K562 (cell line): ENCODE data around the gene KDM4F.

Source experiments
- CTCF ChIP-seq, 3 experiments: IDR thresholded peaks in 2 of 3; conservative IDR thresholded peaks in 1 of 3; 2 replicates each; pipeline ENCODE4 v1.5.1; 2011 to 2012; ENCODE audit warnings: low read length in 3 of 3, mild to moderate bottlenecking in 3 of 3, control low read depth in 2 of 3, improper control_type of control experiment in 1 of 3, inconsistent platforms in 1 of 3, low read depth in 1 of 3, mixed read lengths in 1 of 3, moderate library complexity in 1 of 3; ENCODE audit not compliant: insufficient read depth in 2 of 3
- ERF ChIP-seq: fragments of 450-650 bp; formaldehyde crosslinking; IDR thresholded peaks from 2 replicates; pipeline ENCODE4 v1.4.0; 2020; ENCODE audit warnings: mild to moderate bottlenecking, mixed read lengths
- KDM2B ChIP-seq: fragments of 250-450 bp; sonication (Bioruptor Pico); IDR thresholded peaks from 2 replicates; pipeline ENCODE4 v1.8.0; 2021; ENCODE audit warnings: mild to moderate bottlenecking, moderate library complexity
- MLLT1 ChIP-seq, 2 experiments: fragments of 450-650 bp; IDR thresholded peaks; 2 replicates each; pipeline ENCODE4 v1.6.1; 2016
- NBN ChIP-seq: fragments of 450-650 bp; IDR thresholded peaks from 2 replicates; pipeline ENCODE4 v1.6.1; 2016; ENCODE audit warnings: low read depth, mild to moderate bottlenecking
- SIN3A ChIP-seq, 2 experiments: fragments of 150-350 bp in 1 of 2; IDR thresholded peaks; 2 replicates each; pipeline ENCODE4 v1.6.1; 2011 to 2016; ENCODE audit warnings: borderline replicate concordance in 2 of 2, low read depth in 2 of 2, low read length in 2 of 2, mild to moderate bottlenecking in 2 of 2, moderate library complexity in 2 of 2; ENCODE audit not compliant: control insufficient read depth in 1 of 2
- SMAD4 ChIP-seq: fragments of 250-450 bp; sonication (Bioruptor Pico); conservative IDR thresholded peaks from 2 replicates; pipeline ENCODE4 v1.8.0; 2021; ENCODE audit warnings: inconsistent platforms, mild to moderate bottlenecking, moderate library complexity
- SNIP1 ChIP-seq: fragments of 450-650 bp; IDR thresholded peaks from 2 replicates; pipeline ENCODE4 v1.7.1; 2017; ENCODE audit warnings: low read depth, mild to moderate bottlenecking
- ZBTB7A ChIP-seq: IDR thresholded peaks from 2 replicates; pipeline ENCODE4 v1.6.1; 2011; ENCODE audit warnings: low read depth, mild to moderate bottlenecking, low read length, moderate library complexity, borderline replicate concordance; ENCODE audit not compliant: control insufficient read depth
- ZNF41 ChIP-seq: fragments of 250-450 bp; sonication (Bioruptor Pico); conservative IDR thresholded peaks from 2 replicates; pipeline ENCODE4 v1.4.0; 2020; ENCODE audit warnings: mild to moderate bottlenecking
- TF ChIP-seq, protein P1 (sequence below), 3 experiments: fragments of 200-800 bp in 1 of 3; fragments of 250-450 bp in 1 of 3; fragments of 450-650 bp in 1 of 3; sonication (Bioruptor Pico) in 1 of 3; sonication (Bioruptor generic) in 1 of 3; formaldehyde crosslinking in 1 of 3; IDR thresholded peaks; 2 replicates each; pipeline versions ENCODE4 v1.6.1 to v1.8.0; 2016 to 2022; ENCODE audit warnings: mild to moderate bottlenecking in 2 of 3, missing genetic modification characterization in 2 of 3, missing compliant biosample characterization in 1 of 3, moderate library complexity in 1 of 3
- TF ChIP-seq, protein P2 (sequence below): fragments of 450-650 bp; IDR thresholded peaks from 2 replicates; pipeline ENCODE4 v1.6.1; 2016; ENCODE audit warnings: borderline replicate concordance
- TF ChIP-seq, protein P3 (sequence below): IDR thresholded peaks from 3 replicates; pipeline ENCODE4 v1.6.1; 2011; ENCODE audit warnings: borderline replicate concordance, mild to moderate bottlenecking; ENCODE audit not compliant: insufficient read length, insufficient read depth

DNA sequence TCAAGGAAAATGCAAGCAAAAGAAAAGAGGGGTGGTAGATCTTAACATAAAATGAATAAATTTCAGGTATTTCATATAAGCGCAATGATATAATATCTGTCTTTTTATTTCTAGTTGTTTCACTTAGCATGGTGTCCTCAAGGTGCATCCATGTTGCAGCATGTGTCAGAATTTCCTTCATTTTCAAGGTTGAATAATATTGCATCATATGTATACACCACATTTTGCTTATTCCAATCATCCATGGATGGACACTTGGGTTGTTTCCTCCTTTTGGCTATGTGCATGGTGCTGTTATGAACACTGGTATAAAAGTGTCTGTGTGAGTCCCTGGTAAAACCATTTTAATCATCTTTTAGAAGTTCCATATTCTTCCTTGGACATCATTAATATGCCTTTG, 7.0 kb upstream of the KDM4F start:
- TF ChIP-seq MLLT1 (IDR thresholded peaks at IDR 0.05) = no peak
- no peak for TF ChIP-seq ERF (CRISPR knock-in tag)
- TF ChIP-seq SIN3A (IDR thresholded peaks at IDR 0.05; ENCODE audit: borderline replicate concordance in 2 of 2, control insufficient read depth in 1 of 2, low read depth in 2 of 2, low read length in 2 of 2) = no peak
- TF ChIP-seq, protein P1, sequence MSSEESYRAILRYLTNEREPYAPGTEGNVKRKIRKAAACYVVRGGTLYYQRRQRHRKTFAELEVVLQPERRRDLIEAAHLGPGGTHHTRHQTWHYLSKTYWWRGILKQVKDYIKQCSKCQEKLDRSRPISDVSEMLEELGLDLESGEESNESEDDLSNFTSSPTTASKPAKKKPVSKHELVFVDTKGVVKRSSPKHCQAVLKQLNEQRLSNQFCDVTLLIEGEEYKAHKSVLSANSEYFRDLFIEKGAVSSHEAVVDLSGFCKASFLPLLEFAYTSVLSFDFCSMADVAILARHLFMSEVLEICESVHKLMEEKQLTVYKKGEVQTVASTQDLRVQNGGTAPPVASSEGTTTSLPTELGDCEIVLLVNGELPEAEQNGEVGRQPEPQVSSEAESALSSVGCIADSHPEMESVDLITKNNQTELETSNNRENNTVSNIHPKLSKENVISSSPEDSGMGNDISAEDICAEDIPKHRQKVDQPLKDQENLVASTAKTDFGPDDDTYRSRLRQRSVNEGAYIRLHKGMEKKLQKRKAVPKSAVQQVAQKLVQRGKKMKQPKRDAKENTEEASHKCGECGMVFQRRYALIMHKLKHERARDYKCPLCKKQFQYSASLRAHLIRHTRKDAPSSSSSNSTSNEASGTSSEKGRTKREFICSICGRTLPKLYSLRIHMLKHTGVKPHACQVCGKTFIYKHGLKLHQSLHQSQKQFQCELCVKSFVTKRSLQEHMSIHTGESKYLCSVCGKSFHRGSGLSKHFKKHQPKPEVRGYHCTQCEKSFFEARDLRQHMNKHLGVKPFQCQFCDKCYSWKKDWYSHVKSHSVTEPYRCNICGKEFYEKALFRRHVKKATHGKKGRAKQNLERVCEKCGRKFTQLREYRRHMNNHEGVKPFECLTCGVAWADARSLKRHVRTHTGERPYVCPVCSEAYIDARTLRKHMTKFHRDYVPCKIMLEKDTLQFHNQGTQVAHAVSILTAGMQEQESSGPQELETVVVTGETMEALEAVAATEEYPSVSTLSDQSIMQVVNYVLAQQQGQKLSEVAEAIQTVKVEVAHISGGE (CRISPR knock-in tag; IDR thresholded peaks at IDR 0.05) = no peak
- TF ChIP-seq ZNF41 (CRISPR knock-in tag) = no peak
- no peak for TF ChIP-seq SMAD4 (CRISPR knock-in tag)
- no peak for TF ChIP-seq SNIP1
- TF ChIP-seq, protein P2, sequence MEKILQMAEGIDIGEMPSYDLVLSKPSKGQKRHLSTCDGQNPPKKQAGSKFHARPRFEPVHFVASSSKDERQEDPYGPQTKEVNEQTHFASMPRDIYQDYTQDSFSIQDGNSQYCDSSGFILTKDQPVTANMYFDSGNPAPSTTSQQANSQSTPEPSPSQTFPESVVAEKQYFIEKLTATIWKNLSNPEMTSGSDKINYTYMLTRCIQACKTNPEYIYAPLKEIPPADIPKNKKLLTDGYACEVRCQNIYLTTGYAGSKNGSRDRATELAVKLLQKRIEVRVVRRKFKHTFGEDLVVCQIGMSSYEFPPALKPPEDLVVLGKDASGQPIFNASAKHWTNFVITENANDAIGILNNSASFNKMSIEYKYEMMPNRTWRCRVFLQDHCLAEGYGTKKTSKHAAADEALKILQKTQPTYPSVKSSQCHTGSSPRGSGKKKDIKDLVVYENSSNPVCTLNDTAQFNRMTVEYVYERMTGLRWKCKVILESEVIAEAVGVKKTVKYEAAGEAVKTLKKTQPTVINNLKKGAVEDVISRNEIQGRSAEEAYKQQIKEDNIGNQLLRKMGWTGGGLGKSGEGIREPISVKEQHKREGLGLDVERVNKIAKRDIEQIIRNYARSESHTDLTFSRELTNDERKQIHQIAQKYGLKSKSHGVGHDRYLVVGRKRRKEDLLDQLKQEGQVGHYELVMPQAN = no peak
- TF ChIP-seq NBN = no peak
- no peak for TF ChIP-seq KDM2B (CRISPR knock-in tag)
- no peak for TF ChIP-seq ZBTB7A
- TF ChIP-seq, protein P3, sequence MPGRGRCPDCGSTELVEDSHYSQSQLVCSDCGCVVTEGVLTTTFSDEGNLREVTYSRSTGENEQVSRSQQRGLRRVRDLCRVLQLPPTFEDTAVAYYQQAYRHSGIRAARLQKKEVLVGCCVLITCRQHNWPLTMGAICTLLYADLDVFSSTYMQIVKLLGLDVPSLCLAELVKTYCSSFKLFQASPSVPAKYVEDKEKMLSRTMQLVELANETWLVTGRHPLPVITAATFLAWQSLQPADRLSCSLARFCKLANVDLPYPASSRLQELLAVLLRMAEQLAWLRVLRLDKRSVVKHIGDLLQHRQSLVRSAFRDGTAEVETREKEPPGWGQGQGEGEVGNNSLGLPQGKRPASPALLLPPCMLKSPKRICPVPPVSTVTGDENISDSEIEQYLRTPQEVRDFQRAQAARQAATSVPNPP = no peak
- no peak for TF ChIP-seq CTCF (IDR thresholded peaks at IDR 0.05 in 2 of 3, conservative IDR thresholded peaks at IDR 0.05 in 1 of 3; ENCODE audit: insufficient read depth in 2 of 3, low read depth in 1 of 3, low read length in 3 of 3)
